HuH-7 (cell line): ENCODE results near the gene RBM33.

Experiments
- DNase-seq: peaks from one replicate; pipeline ENCODE4 v3.0.0; 2011; ENCODE audit warnings: low spot score

The RBM33 gene

GRCh38 chr7:155796381-155797261, 152.2 kb downstream of the RBM33 start:
- DNase-seq: peak; percentile 97

GRCh38 chr7:155797262-155798250, 153.1 kb downstream of the RBM33 start:
- no peak for DNase-seq

GRCh38 chr7:155798673-155799439, 154.4 kb downstream of the RBM33 start:
- DNase-seq: no peak

DNA sequence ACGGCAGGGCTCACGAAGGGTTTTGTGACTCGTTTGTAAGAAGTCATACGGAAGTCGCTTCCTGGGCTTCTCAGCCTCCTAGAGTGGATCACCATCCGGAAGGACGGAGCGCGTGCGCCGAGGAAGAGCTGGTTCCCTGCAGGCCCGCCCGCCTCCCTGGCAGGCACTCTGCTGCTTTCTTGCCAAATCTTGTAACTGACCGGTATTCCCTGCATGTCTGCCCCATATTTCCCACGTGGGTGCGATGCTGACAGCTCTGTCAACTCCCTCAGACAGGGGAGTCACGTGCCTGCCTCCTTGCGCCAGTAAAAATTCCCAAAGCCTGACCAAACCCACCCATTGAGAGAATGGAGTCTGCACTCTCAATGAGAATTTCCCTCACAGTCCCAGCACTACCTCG, 155.1 kb downstream of the RBM33 start:
- no peak for DNase-seq

DNA sequence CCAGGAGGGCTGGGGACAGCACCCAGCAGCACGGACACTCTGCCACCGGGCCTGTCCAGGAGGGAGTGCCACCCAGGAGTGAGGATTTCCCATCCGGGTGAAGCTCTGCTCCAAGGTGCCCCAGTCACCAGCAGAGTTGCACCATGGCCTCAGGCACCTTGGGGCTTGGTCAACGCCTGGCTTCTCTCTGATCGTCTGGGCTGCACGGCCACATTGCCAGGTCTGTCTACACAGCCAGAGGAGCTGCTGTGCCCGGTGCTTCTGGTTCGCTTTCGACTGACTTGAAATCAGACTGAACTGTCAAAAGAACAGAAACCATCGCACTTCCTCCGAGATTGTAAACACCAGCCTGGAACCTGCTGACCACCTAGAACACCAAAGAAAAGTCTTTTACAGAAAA, 155.8 kb downstream of the RBM33 start:
- no peak for DNase-seq

DNA sequence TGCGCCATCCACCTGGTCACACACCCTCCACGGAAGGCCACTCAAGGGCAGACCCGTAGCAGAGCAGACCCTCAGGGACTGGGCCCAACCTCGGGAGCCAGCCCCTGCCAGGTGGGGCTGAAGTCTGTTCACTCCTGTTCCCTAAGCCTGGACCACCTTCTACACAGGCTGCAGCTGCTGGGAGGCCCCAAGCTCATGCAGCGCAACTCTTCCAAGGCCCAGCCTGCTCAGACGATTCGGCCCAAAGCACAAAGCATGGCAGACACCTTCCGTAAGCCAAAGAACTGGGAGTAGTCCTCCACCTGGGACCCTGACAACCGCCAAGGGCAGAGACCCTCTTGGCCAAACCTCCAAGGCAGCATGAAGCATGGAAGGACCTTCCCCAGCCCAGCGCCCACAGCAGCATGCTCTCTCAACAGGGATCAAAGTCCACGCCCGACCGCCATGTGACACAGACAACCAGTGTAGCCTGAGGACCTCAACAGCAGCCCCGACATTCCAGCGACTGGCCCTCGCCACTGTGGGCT, 156.3 kb downstream of the RBM33 start:
- no peak for DNase-seq

DNA sequence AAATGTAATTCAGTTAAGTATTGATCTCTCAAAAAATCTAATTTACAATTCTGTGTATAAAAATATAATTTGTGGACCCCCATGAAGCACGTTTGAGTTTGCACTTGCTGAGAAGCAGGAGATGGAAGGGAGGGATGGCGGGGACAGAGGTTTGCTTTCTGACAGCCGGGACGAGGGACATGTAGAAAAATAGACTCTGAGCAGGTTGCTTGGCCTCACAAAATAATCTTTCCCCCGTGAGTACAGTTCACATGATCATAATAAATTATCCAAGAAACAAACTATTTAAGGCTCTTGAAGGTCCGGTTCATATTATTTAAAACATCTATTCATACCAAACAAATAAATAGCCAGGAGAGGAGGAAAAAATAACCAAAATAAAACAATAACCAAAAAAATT, 157.8 kb downstream of the RBM33 start:
- DNase-seq: no peak

GRCh38 chr7:155802906-155803417, 158.5 kb downstream of the RBM33 start:
- no peak for DNase-seq

DNA sequence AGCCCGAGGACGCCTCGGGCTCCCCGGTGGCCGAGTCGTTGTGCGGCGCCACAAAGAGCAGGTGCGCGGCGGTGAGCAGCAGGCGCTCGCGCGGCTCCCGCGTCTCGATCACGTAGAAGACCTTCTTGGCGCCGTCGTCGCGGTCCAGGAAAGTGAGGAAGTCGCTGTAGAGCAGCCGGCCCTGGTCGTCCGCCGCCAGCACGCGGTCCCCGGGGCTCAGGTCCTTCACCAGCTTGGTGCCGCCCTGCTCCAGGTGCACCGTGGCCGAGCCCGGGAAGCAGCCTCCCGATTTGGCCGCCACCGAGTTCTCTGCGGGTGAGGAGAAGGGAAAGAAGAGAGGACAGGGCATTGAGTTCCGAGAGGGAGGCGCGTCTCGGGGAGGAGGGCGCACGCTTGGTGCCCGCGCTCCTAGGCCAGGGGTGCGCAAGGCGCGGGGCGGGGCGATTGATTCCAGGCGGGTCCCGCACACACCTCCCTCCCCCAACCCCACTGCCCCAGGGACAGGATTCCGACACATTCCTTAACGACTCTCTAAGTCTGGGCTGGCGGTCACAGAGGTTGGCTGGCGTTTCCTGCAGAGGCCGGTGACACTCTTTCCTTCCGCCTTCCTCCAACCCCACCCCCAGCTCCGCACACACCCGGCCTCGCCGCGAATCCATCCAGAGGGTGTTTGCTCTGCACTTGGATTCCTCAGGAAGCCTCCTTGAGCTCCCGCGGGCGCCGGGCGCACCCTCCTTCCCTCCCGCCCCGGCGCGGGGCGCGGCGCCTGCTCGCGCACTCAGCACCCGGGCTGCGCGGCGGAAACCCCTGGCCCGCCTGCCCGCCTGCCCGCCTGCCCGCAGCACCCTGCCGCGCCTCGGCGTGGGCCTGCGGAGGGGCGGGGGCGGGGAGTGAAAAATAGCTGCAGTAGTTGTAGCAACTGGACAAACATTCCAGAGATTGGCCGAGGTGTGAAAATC, 159.2 kb downstream of the RBM33 start:
- no peak for DNase-seq

- no peak for DNase-seq
These were observed 160.0 kb downstream of the RBM33 start for GRCh38 chr7:155804431-155804831.

DNA sequence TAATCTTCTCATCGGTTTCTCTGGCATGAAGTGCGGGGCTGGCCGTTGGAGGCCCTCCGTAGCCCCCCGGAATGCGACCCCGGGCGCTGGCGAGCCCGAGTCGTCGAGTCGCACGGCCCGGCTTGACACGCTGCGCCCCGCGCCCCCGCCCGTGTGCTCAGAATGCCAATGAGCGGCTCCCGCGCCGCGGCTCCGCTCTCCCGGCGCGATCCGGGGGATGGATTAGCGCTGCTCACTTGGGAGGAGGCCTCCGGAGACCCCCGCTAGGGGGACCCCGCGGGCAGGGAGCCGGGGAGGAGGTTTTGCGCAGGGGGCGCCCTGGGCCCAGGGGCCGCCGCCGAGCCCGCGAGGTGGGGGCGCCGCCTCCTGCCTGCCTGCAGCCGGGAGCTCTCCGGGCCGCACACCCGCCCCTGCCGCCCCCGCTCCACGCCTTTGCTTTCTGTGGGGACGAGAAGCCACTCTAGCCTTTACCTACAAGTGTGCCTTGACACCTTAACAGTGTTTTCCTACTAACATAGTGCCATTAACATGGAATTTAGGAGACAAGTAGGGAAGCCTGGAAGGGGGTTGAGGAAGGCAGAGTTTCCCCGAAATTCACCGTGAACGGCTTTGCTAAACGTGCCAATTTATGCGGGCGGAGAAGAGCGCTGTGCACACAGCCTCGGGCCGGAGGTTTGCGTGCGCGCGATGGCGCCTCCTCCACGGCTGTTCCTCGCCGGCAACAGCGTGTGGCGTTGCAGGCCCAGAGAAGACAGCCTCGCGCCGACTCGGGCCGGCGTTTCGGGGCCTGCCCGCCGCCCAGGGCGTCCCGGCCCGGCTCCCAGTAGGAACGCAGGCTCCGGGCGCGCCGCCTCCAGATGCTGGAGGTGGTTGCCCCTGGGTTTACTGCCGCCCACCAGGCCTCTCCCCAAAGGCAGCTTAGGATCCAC, 160.7 kb downstream of the RBM33 start:
- DNase-seq: no peak

DNA sequence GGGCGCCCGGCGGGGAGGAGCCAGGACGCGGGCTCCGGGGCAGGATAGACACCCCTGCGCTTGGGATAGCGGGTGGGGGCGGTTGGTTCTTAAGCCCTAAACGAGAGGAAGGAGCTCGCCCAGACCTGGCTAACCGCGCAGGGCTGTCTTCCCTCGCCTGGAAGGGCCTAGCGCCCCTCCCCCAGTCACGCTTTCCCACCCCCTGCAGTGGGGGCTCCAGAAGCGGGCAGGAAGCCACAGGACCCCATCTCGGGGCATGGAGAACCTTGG, 161.3 kb downstream of the RBM33 start:
- DNase-seq: no peak

GRCh38 chr7:155806096-155806871, 161.8 kb downstream of the RBM33 start:
- DNase-seq: no peak

DNA sequence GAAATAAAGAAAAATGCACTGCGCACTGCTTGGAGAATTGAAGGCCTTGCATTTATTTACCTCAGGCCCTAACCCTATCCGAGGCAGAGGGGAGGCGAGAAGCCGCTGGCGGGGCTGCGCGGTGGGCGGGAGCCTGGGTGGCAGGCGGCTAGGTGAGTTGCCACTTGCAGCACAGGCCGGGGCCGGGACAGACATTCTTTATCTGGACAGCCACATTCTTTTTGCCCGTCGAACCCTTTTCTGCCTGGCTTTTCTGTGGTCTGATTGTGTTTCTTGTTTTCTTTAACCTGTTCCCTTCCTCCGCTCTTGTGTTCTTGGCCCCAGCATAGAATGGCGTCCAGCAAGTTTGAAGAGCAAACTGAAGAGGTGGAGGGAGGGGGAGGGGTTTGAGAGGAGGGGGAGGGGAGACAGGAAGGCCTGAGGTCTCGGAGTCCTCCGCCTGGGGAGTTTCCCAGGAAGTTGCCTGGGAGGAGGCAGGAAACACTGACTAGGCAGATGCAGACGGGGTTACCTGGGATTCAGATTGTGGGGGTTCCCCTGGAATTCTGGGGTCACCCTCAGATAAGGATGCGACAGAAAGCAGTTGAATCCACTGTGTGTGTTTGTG, 162.7 kb downstream of the RBM33 start:
- DNase-seq: peak; percentile 90

GRCh38 chr7:155807789-155808548, 163.5 kb downstream of the RBM33 start:
- DNase-seq: peak; percentile 97

GRCh38 chr7:155808549-155809331, 164.3 kb downstream of the RBM33 start:
- DNase-seq: peak; percentile 86
